OCI-LY1 (cell line): ENCODE data around the gene IRAG1.
A peak's percentile ranks its signal among the peaks of the same experiment; 100 is the strongest.

Experiments
- H2AFZ ChIP-seq: fragments of 200-600 bp; sonication (generic), shearing (Covaris generic); 2 replicates; pipeline ENCODE4 v1.6.0; 2014; ENCODE audit warnings: antibody characterized with exemption, mild to moderate bottlenecking, low read length
- H3F3A ChIP-seq: fragments of 200-600 bp; sonication (generic), shearing (Covaris generic); 2 replicates; pipeline ENCODE4 v1.6.0; 2014; ENCODE audit warnings: mild to moderate bottlenecking, antibody characterized with exemption, low read length, moderate library complexity; ENCODE audit not compliant: insufficient read depth
- H3K27ac ChIP-seq: fragments of 200-600 bp; sonication (generic); 2 replicates; pipeline ENCODE4 v1.5.1; 2014; ENCODE audit warnings: low read length, mixed run types, mild to moderate bottlenecking, low read depth; ENCODE audit not compliant: poor library complexity, severe bottlenecking
- H3K27me3 ChIP-seq: fragments of 200-600 bp; sonication (generic); 2 replicates; pipeline ENCODE4 v1.6.0; 2014; ENCODE audit warnings: antibody characterized with exemption, mild to moderate bottlenecking, low read length, moderate library complexity; ENCODE audit not compliant: insufficient read depth
- H3K36me3 ChIP-seq: fragments of 200-600 bp; sonication (generic); 2 replicates; pipeline ENCODE4 v1.6.1; 2014; ENCODE audit warnings: mild to moderate bottlenecking, antibody characterized with exemption, low read length, moderate library complexity, mixed read lengths; ENCODE audit not compliant: insufficient read depth
- H3K4me1 ChIP-seq: fragments of 200-600 bp; sonication (generic); 2 replicates; pipeline ENCODE4 v1.5.1; 2014; ENCODE audit warnings: mild to moderate bottlenecking, low read length, moderate library complexity; ENCODE audit not compliant: insufficient read depth, severe bottlenecking
- H3K4me2 ChIP-seq: fragments of 200-600 bp; sonication (generic), shearing (Covaris generic); 2 replicates; pipeline ENCODE4 v1.6.1; 2014; ENCODE audit warnings: low read length
- H3K4me3 ChIP-seq: fragments of 200-600 bp; sonication (generic); 2 replicates; pipeline ENCODE4 v1.5.1; 2014; ENCODE audit warnings: low read length, low read depth, mild to moderate bottlenecking, mixed read lengths; ENCODE audit not compliant: poor library complexity, severe bottlenecking
- H3K79me2 ChIP-seq: fragments of 200-600 bp; shearing (Covaris generic); 2 replicates; pipeline ENCODE4 v1.6.1; 2016; ENCODE audit warnings: mixed run types, low read length, mixed read lengths; ENCODE audit not compliant: insufficient read depth
- H3K9ac ChIP-seq: fragments of 200-600 bp; sonication (generic), shearing (Covaris generic); 2 replicates; pipeline ENCODE4 v1.6.1; 2014; ENCODE audit warnings: mild to moderate bottlenecking, low read length, mixed read lengths
- H3K9me2 ChIP-seq: fragments of 200-600 bp; sonication (generic), shearing (Covaris generic); 2 replicates; pipeline ENCODE4 v1.6.1; 2014; ENCODE audit warnings: low read depth, mild to moderate bottlenecking, low read length, mixed read lengths
- H3K9me3 ChIP-seq: fragments of 200-600 bp; shearing (Covaris generic); 2 replicates; pipeline ENCODE4 v1.6.1; 2014; ENCODE audit warnings: low read length, mixed read lengths
- H4K20me1 ChIP-seq: fragments of 200-600 bp; sonication (generic), shearing (Covaris generic); 2 replicates; pipeline ENCODE4 v1.6.0; 2016; ENCODE audit warnings: mild to moderate bottlenecking, low read length; ENCODE audit not compliant: insufficient read depth
- EZH2 ChIP-seq: fragments of 200-600 bp; sonication (generic), shearing (Covaris generic); IDR thresholded peaks from 2 replicates; pipeline ENCODE4 v1.8.0; 2017; ENCODE audit warnings: borderline replicate concordance, mixed run types, mild to moderate bottlenecking, antibody characterized with exemption, low read length, moderate library complexity, mixed read lengths
- TF ChIP-seq, protein P1 (sequence below): fragments of 200-600 bp; sonication (generic), shearing (Covaris generic); IDR thresholded peaks from 2 replicates; pipeline ENCODE4 v1.5.1; 2017; ENCODE audit warnings: mild to moderate bottlenecking, antibody characterized with exemption, low read length, moderate library complexity, mixed read lengths

The IRAG1 gene

DNA sequence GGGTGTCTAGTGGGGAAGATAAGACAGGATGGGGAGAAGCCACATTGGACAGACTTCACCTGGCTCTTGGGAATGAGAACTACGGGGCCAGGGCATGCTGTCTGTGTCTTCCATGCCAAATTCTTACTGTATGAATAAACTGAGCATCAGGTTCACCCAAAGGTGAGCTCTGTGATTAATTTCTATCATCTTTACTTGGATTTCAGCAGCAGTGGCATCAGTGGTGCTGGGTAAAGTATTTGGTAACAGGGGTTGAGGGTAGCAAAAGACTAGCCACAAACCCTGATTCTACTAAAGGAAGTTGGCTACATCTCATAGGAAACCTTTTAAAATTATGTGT lies 38.8 kb downstream of the IRAG1 start:
- no peaks in the 10 kb centered on the region for H3K4me1 ChIP-seq
- H3K4me3 ChIP-seq: no peak overlapping the region
- no peaks in the 10 kb centered on the region for H4K20me1 ChIP-seq
- H3K9me3 ChIP-seq: no peaks in the 10 kb centered on the region
- H3K9me2 ChIP-seq: no peaks in the 10 kb centered on the region
- H3K27me3 ChIP-seq: 0 out of 2 replicates have a peak, but pooled peaks cover 3% of the 10 kb centered on the region
- H3K36me3 ChIP-seq: no peaks in the 10 kb centered on the region
- H3K9ac ChIP-seq: no peak overlapping the region
- H3K79me2 ChIP-seq: no peaks in the 10 kb centered on the region
- TF ChIP-seq, protein P1, sequence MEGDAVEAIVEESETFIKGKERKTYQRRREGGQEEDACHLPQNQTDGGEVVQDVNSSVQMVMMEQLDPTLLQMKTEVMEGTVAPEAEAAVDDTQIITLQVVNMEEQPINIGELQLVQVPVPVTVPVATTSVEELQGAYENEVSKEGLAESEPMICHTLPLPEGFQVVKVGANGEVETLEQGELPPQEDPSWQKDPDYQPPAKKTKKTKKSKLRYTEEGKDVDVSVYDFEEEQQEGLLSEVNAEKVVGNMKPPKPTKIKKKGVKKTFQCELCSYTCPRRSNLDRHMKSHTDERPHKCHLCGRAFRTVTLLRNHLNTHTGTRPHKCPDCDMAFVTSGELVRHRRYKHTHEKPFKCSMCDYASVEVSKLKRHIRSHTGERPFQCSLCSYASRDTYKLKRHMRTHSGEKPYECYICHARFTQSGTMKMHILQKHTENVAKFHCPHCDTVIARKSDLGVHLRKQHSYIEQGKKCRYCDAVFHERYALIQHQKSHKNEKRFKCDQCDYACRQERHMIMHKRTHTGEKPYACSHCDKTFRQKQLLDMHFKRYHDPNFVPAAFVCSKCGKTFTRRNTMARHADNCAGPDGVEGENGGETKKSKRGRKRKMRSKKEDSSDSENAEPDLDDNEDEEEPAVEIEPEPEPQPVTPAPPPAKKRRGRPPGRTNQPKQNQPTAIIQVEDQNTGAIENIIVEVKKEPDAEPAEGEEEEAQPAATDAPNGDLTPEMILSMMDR: no peak
- no peak for TF ChIP-seq EZH2
- H3K27ac ChIP-seq: no peak overlapping the region
- no peak overlapping the region for H2AFZ ChIP-seq
- H3F3A ChIP-seq: no peaks in the 10 kb centered on the region
- H3K4me2 ChIP-seq: no peak overlapping the region

DNA sequence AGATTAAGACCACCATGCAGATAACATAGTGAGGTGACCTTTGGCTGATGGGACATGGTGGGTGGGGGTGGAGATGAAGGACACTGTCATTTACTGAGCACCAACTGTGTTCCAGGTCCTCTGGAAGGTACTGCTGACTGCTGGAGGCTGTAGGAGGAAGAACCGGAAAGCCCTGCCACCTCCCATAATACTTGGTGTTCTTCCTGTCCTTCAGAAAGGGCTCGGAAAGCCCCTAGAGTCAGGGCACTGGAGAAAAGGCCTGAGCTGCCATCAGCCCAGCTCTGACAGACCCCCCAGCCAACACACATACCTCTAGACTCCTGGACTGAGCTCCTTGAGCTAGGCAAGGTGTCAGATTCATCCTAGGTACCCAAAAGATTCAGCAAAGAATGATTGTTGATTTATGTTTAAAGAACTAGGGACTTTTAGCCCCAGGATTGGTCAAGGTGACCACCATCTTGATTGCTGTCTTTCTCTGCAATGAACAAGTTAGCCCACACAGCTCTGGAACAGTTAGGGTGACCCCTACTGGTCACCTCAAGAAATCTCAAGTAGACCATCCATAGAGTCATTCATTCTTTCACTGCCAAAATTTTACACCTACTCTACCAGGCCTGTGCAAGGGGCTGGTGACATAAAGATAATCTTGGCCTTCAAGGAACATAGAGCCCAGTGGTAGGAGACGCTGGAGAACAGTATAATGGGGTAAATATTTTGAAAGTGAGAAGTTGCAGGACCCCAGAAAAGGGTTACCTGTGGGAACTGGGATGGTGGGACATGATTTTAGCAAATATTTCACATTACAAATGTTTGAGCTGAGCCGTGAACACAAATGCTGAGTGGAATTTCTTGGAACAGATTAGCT lies 39.4 kb downstream of the IRAG1 start:
- H3K9me3 ChIP-seq: no peaks in the 10 kb centered on the region
- no peaks in the 10 kb centered on the region for H3F3A ChIP-seq
- H2AFZ ChIP-seq: no peak overlapping the region
- no peaks in the 10 kb centered on the region for H4K20me1 ChIP-seq
- no peaks in the 10 kb centered on the region for H3K79me2 ChIP-seq
- H3K4me1 ChIP-seq: no peaks in the 10 kb centered on the region
- no peak overlapping the region for H3K9ac ChIP-seq
- no peaks in the 10 kb centered on the region for H3K36me3 ChIP-seq
- no peaks in the 10 kb centered on the region for H3K9me2 ChIP-seq
- H3K4me2 ChIP-seq: no peak overlapping the region
- 0 out of 2 replicates have a peak, but pooled peaks cover 3% of the 10 kb centered on the region for H3K27me3 ChIP-seq
- H3K4me3 ChIP-seq: no peak overlapping the region
- H3K27ac ChIP-seq: no peak overlapping the region
- TF ChIP-seq, protein P1: peak; percentile 85
- TF ChIP-seq EZH2: no peak

DNA sequence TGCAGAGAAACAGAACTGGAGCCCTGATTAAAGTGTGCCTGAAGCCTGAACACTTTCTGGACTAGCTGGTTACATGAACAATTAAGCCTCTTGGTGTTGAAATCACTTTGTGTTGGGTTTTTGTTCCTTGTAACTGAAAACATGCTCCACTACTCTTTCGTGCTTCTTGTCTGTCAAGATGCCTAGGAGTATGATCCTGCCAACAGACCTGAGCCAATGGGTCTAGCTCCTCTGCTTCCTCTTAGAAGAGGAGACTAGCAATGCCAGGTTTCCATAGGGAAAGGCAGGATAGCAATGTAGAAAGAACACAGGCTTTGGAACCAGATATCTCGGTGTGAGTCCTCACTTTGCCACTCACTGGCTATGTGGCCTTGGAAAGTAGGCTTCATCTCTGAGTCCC lies 40.3 kb downstream of the IRAG1 start:
- H2AFZ ChIP-seq: no peak overlapping the region
- no peak for TF ChIP-seq EZH2
- TF ChIP-seq, protein P1: no peak
- no peak overlapping the region for H3K27ac ChIP-seq
- no peaks in the 10 kb centered on the region for H3K9me2 ChIP-seq
- no peak overlapping the region for H3K4me3 ChIP-seq
- H3K79me2 ChIP-seq: no peaks in the 10 kb centered on the region
- H3K4me2 ChIP-seq: no peak overlapping the region
- no peaks in the 10 kb centered on the region for H4K20me1 ChIP-seq
- no peaks in the 10 kb centered on the region for H3F3A ChIP-seq
- no peaks in the 10 kb centered on the region for H3K4me1 ChIP-seq
- no peak overlapping the region for H3K9ac ChIP-seq
- H3K36me3 ChIP-seq: no peaks in the 10 kb centered on the region
- H3K27me3 ChIP-seq: no peaks in the 10 kb centered on the region
- H3K9me3 ChIP-seq: no peaks in the 10 kb centered on the region
